A549 (cell line): Measurements from ENCODE around the gene THBS2.

Experiments
- CTCF ChIP-seq: fragments of >200 bp; sonication (Bioruptor Twin); formaldehyde crosslinking; IDR thresholded peaks from 3 replicates; pipeline ENCODE4 v1.5.1; 2016
- HOXA7 ChIP-seq: fragments of 250-450 bp; sonication (Bioruptor Pico); IDR thresholded peaks from 2 replicates; pipeline ENCODE4 v1.5.0; 2020; ENCODE audit warnings: mild to moderate bottlenecking, moderate library complexity
- KDM1A ChIP-seq: fragments of 200-600 bp; sonication (generic); IDR thresholded peaks from 2 replicates; pipeline ENCODE4 v1.6.1; 2016; ENCODE audit warnings: low read depth, mild to moderate bottlenecking
- MAFK ChIP-seq: fragments of 450-650 bp; IDR thresholded peaks from 2 replicates; pipeline ENCODE4 v1.6.1; 2014; ENCODE audit not compliant: partially characterized antibody
- MAX ChIP-seq: IDR thresholded peaks from 2 replicates; pipeline ENCODE4 v1.6.1; 2012
- MYC ChIP-seq: IDR thresholded peaks from 2 replicates; pipeline ENCODE4 v1.6.1; 2012; ENCODE audit warnings: mild to moderate bottlenecking, inconsistent platforms, low read length, improper control_type of control experiment, borderline replicate concordance
- NFE2L2 ChIP-seq: fragments of 150-350 bp; conservative IDR thresholded peaks from 2 replicates; pipeline ENCODE4 v1.6.1; 2014; ENCODE audit warnings: low read length
- NR3C1 ChIP-seq: fragments of >200 bp; sonication (Bioruptor Twin); formaldehyde crosslinking; IDR thresholded peaks from 3 replicates; pipeline ENCODE4 v1.6.1; 2017
- POLR2A ChIP-seq: IDR thresholded peaks from 2 replicates; pipeline ENCODE4 v1.6.1; 2012; ENCODE audit warnings: mild to moderate bottlenecking, low read length
- REST ChIP-seq: fragments of 200-600 bp; sonication (generic); IDR thresholded peaks from 2 replicates; pipeline ENCODE4 v1.6.1; 2016; ENCODE audit warnings: antibody characterized with exemption, mild to moderate bottlenecking, moderate library complexity
- RFX5 ChIP-seq: fragments of 450-650 bp; IDR thresholded peaks from 2 replicates; pipeline ENCODE4 v1.7.1; 2014; ENCODE audit warnings: antibody characterized with exemption, mild to moderate bottlenecking, moderate library complexity
- RNF2 ChIP-seq: fragments of 200-600 bp; sonication (generic); IDR thresholded peaks from 2 replicates; pipeline ENCODE4 v1.6.1; 2016; ENCODE audit warnings: low read depth, mild to moderate bottlenecking, antibody characterized with exemption, moderate library complexity, borderline replicate concordance
- TP53 ChIP-seq: fragments of 250-450 bp; sonication (Bioruptor Pico); IDR thresholded peaks from 2 replicates; pipeline ENCODE4 v1.5.0; 2021; ENCODE audit warnings: mild to moderate bottlenecking, moderate library complexity
- USF2 ChIP-seq: fragments of 450-650 bp; IDR thresholded peaks from 2 replicates; pipeline ENCODE4 v1.6.1; 2014; ENCODE audit warnings: antibody characterized with exemption

- TF ChIP-seq CTCF: no peak
- no peak for TF ChIP-seq KDM1A
- TF ChIP-seq NR3C1: no peak
- no peak for TF ChIP-seq MAX
- TF ChIP-seq MYC: no peak
- TF ChIP-seq HOXA7 (CRISPR knock-in tag): no peak
- no peak for TF ChIP-seq USF2
- no peak for TF ChIP-seq MAFK
- TF ChIP-seq POLR2A: no peak
- TF ChIP-seq NFE2L2: no peak
- TF ChIP-seq REST: no peak
- TF ChIP-seq TP53 (CRISPR knock-in tag): no peak
- no peak for TF ChIP-seq RNF2
- TF ChIP-seq RFX5: no peak
These were observed 29.4 kb downstream of the THBS2 start for GRCh38 chr6:169224185-169224695.
